ENCODE data around the gene INSYN2B.
A peak's percentile ranks its signal among the peaks of the same experiment; 100 is the strongest.
"Not testable (repeated sequence)": the region's sequence is repeated elsewhere in the genome, so short reads cannot be mapped to it uniquely, and the experiment has no call there.

The INSYN2B gene

GRCh38 chr5:169958278-169958677 is 22.0 kb downstream of the INSYN2B start:
- H3K4me3 ChIP-seq (ENCODE audit: low read depth, low read length), result no peak overlapping the region
- no peak for DNase-seq (ENCODE audit: low read depth)
- TF ChIP-seq MAX (IDR thresholded peaks at IDR 0.05; ENCODE audit: low read depth, low read length), result no peak
- no peak for TF ChIP-seq CTCF (IDR thresholded peaks at IDR 0.05; ENCODE audit: low read depth, low read length)
- no peak for TF ChIP-seq MYC (IDR thresholded peaks at IDR 0.05; ENCODE audit: low read depth, low read length)
- TF ChIP-seq POLR2A (IDR thresholded peaks at IDR 0.05; ENCODE audit: extremely low read depth, insufficient read length), result no peak

GRCh38 chr5:169956756-169957155 is 23.5 kb downstream of the INSYN2B start:
- peak; percentile 31 for DNase-seq (ENCODE audit: low read depth)
- no peak overlapping the region for H3K4me3 ChIP-seq (ENCODE audit: low read depth, low read length)
- TF ChIP-seq MYC (IDR thresholded peaks at IDR 0.05; ENCODE audit: low read depth, low read length) (no peak), CTCF (IDR thresholded peaks at IDR 0.05; ENCODE audit: low read depth, low read length) (no peak), MAX (IDR thresholded peaks at IDR 0.05; ENCODE audit: low read depth, low read length) (no peak), POLR2A (IDR thresholded peaks at IDR 0.05; ENCODE audit: extremely low read depth, insufficient read length) (no peak)

GRCh38 chr5:169956126-169956525 is 24.2 kb downstream of the INSYN2B start:
- TF ChIP-seq MAX (IDR thresholded peaks at IDR 0.05; ENCODE audit: low read depth, low read length), result no peak
- TF ChIP-seq CTCF (IDR thresholded peaks at IDR 0.05; ENCODE audit: low read depth, low read length), result no peak
- TF ChIP-seq POLR2A (IDR thresholded peaks at IDR 0.05; ENCODE audit: extremely low read depth, insufficient read length), result no peak
- no peak for TF ChIP-seq MYC (IDR thresholded peaks at IDR 0.05; ENCODE audit: low read depth, low read length)
- DNase-seq (ENCODE audit: low read depth), result no peak
- no peak overlapping the region for H3K4me3 ChIP-seq (ENCODE audit: low read depth, low read length)

- no peak for DNase-seq (ENCODE audit: low read depth)
- no peak overlapping the region for H3K4me3 ChIP-seq (ENCODE audit: low read depth, low read length)
- TF ChIP-seq MAX (IDR thresholded peaks at IDR 0.05; ENCODE audit: low read depth, low read length), result no peak
- no peak for TF ChIP-seq CTCF (IDR thresholded peaks at IDR 0.05; ENCODE audit: low read depth, low read length)
- no peak for TF ChIP-seq POLR2A (IDR thresholded peaks at IDR 0.05; ENCODE audit: extremely low read depth, insufficient read length)
- no peak for TF ChIP-seq MYC (IDR thresholded peaks at IDR 0.05; ENCODE audit: low read depth, low read length)
These were observed 25.5 kb downstream of the INSYN2B start for GRCh38 chr5:169954786-169955185.

GRCh38 chr5:169953196-169953595 is 27.1 kb downstream of the INSYN2B start:
- not testable (repeated sequence) for H3K4me3 ChIP-seq (ENCODE audit: low read depth, low read length)
- DNase-seq (ENCODE audit: low read depth), result peak; percentile 71

GRCh38 chr5:169950333-169950732 is 30.0 kb downstream of the INSYN2B start:
- DNase-seq (ENCODE audit: low read depth), result no peak
- H3K4me3 ChIP-seq (ENCODE audit: low read depth, low read length), result no peak overlapping the region
- TF ChIP-seq MAX (IDR thresholded peaks at IDR 0.05; ENCODE audit: low read depth, low read length) (no peak), CTCF (IDR thresholded peaks at IDR 0.05; ENCODE audit: low read depth, low read length) (no peak), MYC (IDR thresholded peaks at IDR 0.05; ENCODE audit: low read depth, low read length) (no peak), POLR2A (IDR thresholded peaks at IDR 0.05; ENCODE audit: extremely low read depth, insufficient read length) (no peak)
